ENCODE measurements around the gene LPP.

LPP gene

GRCh38 chr3:188453431-188454384, 299.8 kb downstream of the LPP start:
- peaks cover 17% of the 10 kb centered on the region for H3K79me2 ChIP-seq (ENCODE audit: control insufficient read depth, low read length)

GRCh38 chr3:188455748-188456147, 301.8 kb downstream of the LPP start:
- no peak overlapping the region for H3K27ac ChIP-seq (ENCODE audit: low read depth, low read length)
- H4K20me1 ChIP-seq (ENCODE audit: control insufficient read depth, insufficient read depth, low read depth, low read length) = no peaks in the 10 kb centered on the region
- H3K4me3 ChIP-seq (ENCODE audit: low read length) = no peak overlapping the region
- no peak overlapping the region for H3K4me2 ChIP-seq (ENCODE audit: low read length)
- no peak for TF ChIP-seq EZH2phosphoT487 (IDR thresholded peaks at IDR 0.05; ENCODE audit: borderline replicate concordance, low read length)
- TF ChIP-seq CTCF (IDR thresholded peaks at IDR 0.05; ENCODE audit: low read depth, low read length, poor library complexity, severe bottlenecking) = no peak
- no peaks in the 10 kb centered on the region; the same call in 1 of the 2 replicates for H3F3A ChIP-seq (ENCODE audit: control insufficient read depth, insufficient read depth)
- H3K79me2 ChIP-seq (ENCODE audit: control insufficient read depth, low read length) = peaks cover 17% of the 10 kb centered on the region
- H3K9me3 ChIP-seq (ENCODE audit: control insufficient read depth, insufficient read depth, low read length) = no peaks in the 10 kb centered on the region
- no peaks in the 10 kb centered on the region for H3K27me3 ChIP-seq (ENCODE audit: control insufficient read depth, low read length)
- peaks cover 34% of the 10 kb centered on the region for H3K4me1 ChIP-seq (ENCODE audit: control insufficient read depth, low read length)
- H3K9me2 ChIP-seq (replicated peaks; ENCODE audit: control insufficient read depth, low read length) = no peaks in the 10 kb centered on the region
- H3K36me3 ChIP-seq (ENCODE audit: control insufficient read depth, low read length) = no peaks in the 10 kb centered on the region

More at GRCh38 chr3:188453431-188454384, 299.8 kb downstream of the LPP start:
- Histone ChIP-seq H3K27me3 (ENCODE audit: control insufficient read depth, low read length) (no peaks in the 10 kb centered on the region), H3K4me1 (ENCODE audit: control insufficient read depth, low read length) (peaks cover 34% of the 10 kb centered on the region), H3K4me3 (ENCODE audit: low read length) (peak overlapping the region; percentile 59), H4K20me1 (ENCODE audit: control insufficient read depth, insufficient read depth, low read depth, low read length) (no peaks in the 10 kb centered on the region), H3K9me2 (replicated peaks; ENCODE audit: control insufficient read depth, low read length) (no peaks in the 10 kb centered on the region), H3K9me3 (ENCODE audit: control insufficient read depth, insufficient read depth, low read length) (no peaks in the 10 kb centered on the region), H3K4me2 (ENCODE audit: low read length) (peak overlapping the region; percentile 60), H3K36me3 (ENCODE audit: control insufficient read depth, low read length) (no peaks in the 10 kb centered on the region), H3F3A (ENCODE audit: control insufficient read depth, insufficient read depth) (no peaks in the 10 kb centered on the region; the same call in 1 of the 2 replicates), H3K27ac (ENCODE audit: low read depth, low read length) (no peak overlapping the region)
- TF ChIP-seq EZH2phosphoT487 (IDR thresholded peaks at IDR 0.05; ENCODE audit: borderline replicate concordance, low read length) = no peak
- TF ChIP-seq CTCF (IDR thresholded peaks at IDR 0.05; ENCODE audit: low read depth, low read length, poor library complexity, severe bottlenecking) = no peak

- no peaks in the 10 kb centered on the region for H3K36me3 ChIP-seq (ENCODE audit: control insufficient read depth, low read length)
- no peaks in the 10 kb centered on the region; the same call in 1 of the 2 replicates for H3F3A ChIP-seq (ENCODE audit: control insufficient read depth, insufficient read depth)
- no peak overlapping the region for H3K27ac ChIP-seq (ENCODE audit: low read depth, low read length)
These were observed 304.8 kb downstream of the LPP start for GRCh38 chr3:188458756-188459155.

More at GRCh38 chr3:188458756-188459155, 304.8 kb downstream of the LPP start:
- Histone ChIP-seq H3K4me2 (ENCODE audit: low read length) (no peak overlapping the region), H3K9me2 (replicated peaks; ENCODE audit: control insufficient read depth, low read length) (no peaks in the 10 kb centered on the region), H3K27me3 (ENCODE audit: control insufficient read depth, low read length) (no peaks in the 10 kb centered on the region), H3K4me3 (ENCODE audit: low read length) (no peak overlapping the region), H3K4me1 (ENCODE audit: control insufficient read depth, low read length) (peaks cover 6% of the 10 kb centered on the region), H3K79me2 (ENCODE audit: control insufficient read depth, low read length) (no peaks in the 10 kb centered on the region), H3K9me3 (ENCODE audit: control insufficient read depth, insufficient read depth, low read length) (no peaks in the 10 kb centered on the region), H4K20me1 (ENCODE audit: control insufficient read depth, insufficient read depth, low read depth, low read length) (no peaks in the 10 kb centered on the region)
- TF ChIP-seq EZH2phosphoT487 (IDR thresholded peaks at IDR 0.05; ENCODE audit: borderline replicate concordance, low read length) (no peak), CTCF (IDR thresholded peaks at IDR 0.05; ENCODE audit: low read depth, low read length, poor library complexity, severe bottlenecking) (no peak)
